ENCODE measurements around the gene TMEM253.

- no peak for TF ChIP-seq TAF1 (IDR thresholded peaks at IDR 0.05; ENCODE audit: borderline replicate concordance, low read depth, low read length)
- TF ChIP-seq CTCF (IDR thresholded peaks at IDR 0.05) = no peak
- TF ChIP-seq ELF1 (IDR thresholded peaks at IDR 0.05) = no peak
- TF ChIP-seq NFIC (IDR thresholded peaks at IDR 0.05; ENCODE audit: borderline replicate concordance) = no peak
- no peak for TF ChIP-seq RAD21 (IDR thresholded peaks at IDR 0.05; ENCODE audit: low read length)
Measured at GRCh38 chr14:21120686-21121085, 19.8 kb downstream of the TMEM253 start.
